Mucosa of descending colon (tissue), 3 donors: ENCODE results near the gene KRTAP12-1. TPM values are rescaled to one million over a fixed set of nuclear protein-coding genes. Genes with fewer than 3 reads are reported as not detected.

Source experiments
- ATAC-seq: fragments of 200-7000 bp; cut with Tn5 transposase; one replicate; pipeline ENCODE4 v1.9.1; 2020; ENCODE audit warnings: mild to moderate bottlenecking, moderate library complexity
- DNase-seq, 3 donors: peaks; one replicate each; pipeline ENCODE4 v3.0.0-alpha.2; 2020
- H3K36me3 ChIP-seq: fragments of 200-600 bp; one replicate; pipeline ENCODE4 v1.8.0; 2021; ENCODE audit warnings: low read depth, mild to moderate bottlenecking
- H3K4me1 ChIP-seq: fragments of 200-600 bp; one replicate; pipeline ENCODE4 v1.8.0; 2021; ENCODE audit warnings: low read depth, mild to moderate bottlenecking
- H3K4me3 ChIP-seq: fragments of 200-600 bp; one replicate; pipeline ENCODE4 v1.8.0; 2021; ENCODE audit warnings: mild to moderate bottlenecking
- H3K9me3 ChIP-seq: fragments of 200-600 bp; one replicate; pipeline ENCODE4 v1.8.0; 2021; ENCODE audit warnings: mild to moderate bottlenecking
- intact Hi-C, 2 donors: fragments of 100-400 bp; cut with DNase I in 1 of 2; cut with micrococcal nuclease in 1 of 2; formaldehyde crosslinking; loops; one replicate each; pipeline versions ENCODE4 v1.11.0 to v1.11.1; 2022; cut with DNase I, micrococcal nuclease
- total RNA-seq, 3 donors: library from RNA; stranded (reverse); fragmentation: NEBNext Ultra II Directional in 2 of 3; extraction: Animal tissue kit (Norgen Biotek cat#: 25700) in 2 of 3; gene quantifications; one replicate each; pipeline versions ENCODE4 v1.2.1 to v1.2.4, GENCODE V29; 2021 to 2023
- TF ChIP-seq, protein P1 (sequence below): fragments of 200-600 bp; IDR thresholded peaks from one replicate; pipeline ENCODE4 v1.8.0; 2022; ENCODE audit warnings: antibody characterized with exemption, mild to moderate bottlenecking
- donor health status: DM: no; HTN: no; CAD: no; lungs with moderate emphysema.
- donor health status: DM: no; HTN: no; CAD: no.
- donor health status: DM: no; HTN: yes; CAD: no.

The KRTAP12-1 gene
- total RNA-seq, 3 donors from 2014 or later: not detected

DNA sequence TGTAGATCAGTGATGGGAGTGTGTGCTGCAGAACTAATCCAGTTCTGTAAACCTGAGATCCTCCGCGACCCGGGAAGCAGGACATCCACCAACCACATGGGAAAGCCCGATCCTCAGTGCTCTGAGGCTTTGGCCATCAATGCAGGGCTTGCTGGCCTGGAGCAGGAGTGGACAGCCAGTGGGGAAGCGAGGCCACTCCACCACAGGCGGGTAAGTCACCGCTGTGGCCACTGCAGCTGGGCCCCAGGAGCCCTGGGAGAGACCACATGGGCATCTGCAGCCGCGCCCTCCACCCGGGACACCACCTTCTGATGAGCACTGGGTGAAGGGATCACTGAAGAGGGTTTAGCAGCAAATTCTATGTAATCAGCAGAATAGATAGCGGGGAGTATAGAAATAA, 811 bp downstream of the KRTAP12-1 start:
- intact Hi-C loops: no loop called here
- no peak for DNase-seq
- Histone ChIP-seq H3K4me3 (no peak overlapping the region), H3K9me3 (no peaks in the 10 kb centered on the region), H3K4me1 (no peaks in the 10 kb centered on the region), H3K36me3 (no peaks in the 10 kb centered on the region)
- no peak for ATAC-seq
- TF ChIP-seq, protein P1, sequence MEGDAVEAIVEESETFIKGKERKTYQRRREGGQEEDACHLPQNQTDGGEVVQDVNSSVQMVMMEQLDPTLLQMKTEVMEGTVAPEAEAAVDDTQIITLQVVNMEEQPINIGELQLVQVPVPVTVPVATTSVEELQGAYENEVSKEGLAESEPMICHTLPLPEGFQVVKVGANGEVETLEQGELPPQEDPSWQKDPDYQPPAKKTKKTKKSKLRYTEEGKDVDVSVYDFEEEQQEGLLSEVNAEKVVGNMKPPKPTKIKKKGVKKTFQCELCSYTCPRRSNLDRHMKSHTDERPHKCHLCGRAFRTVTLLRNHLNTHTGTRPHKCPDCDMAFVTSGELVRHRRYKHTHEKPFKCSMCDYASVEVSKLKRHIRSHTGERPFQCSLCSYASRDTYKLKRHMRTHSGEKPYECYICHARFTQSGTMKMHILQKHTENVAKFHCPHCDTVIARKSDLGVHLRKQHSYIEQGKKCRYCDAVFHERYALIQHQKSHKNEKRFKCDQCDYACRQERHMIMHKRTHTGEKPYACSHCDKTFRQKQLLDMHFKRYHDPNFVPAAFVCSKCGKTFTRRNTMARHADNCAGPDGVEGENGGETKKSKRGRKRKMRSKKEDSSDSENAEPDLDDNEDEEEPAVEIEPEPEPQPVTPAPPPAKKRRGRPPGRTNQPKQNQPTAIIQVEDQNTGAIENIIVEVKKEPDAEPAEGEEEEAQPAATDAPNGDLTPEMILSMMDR: no peak

DNA sequence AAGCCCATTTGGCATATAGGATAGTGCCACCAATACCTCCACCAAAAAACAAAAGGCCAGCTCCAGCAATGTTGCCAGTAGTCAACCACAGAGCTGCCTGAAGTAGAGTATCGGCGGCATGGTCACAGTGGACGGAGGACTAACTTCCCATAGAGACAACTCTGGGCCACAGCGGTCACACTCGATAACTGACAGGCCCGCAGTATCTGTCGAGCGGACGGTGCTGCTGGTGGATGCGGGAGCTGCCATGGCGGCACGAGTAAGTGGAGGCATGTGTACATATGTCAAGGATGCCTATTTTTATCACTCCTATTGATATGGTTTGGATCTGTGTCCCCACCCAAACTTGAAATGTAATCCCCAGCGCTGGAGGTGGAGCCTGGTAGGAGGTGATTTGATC, 4.1 kb downstream of the KRTAP12-1 start:
- intact Hi-C loops: no loop called here
- no peak overlapping the region for H3K4me3 ChIP-seq
- no peaks in the 10 kb centered on the region for H3K4me1 ChIP-seq
- no peaks in the 10 kb centered on the region for H3K9me3 ChIP-seq
- DNase-seq (no peak), ATAC-seq (no peak)
- no peaks in the 10 kb centered on the region for H3K36me3 ChIP-seq
- TF ChIP-seq, protein P1: no peak

DNA sequence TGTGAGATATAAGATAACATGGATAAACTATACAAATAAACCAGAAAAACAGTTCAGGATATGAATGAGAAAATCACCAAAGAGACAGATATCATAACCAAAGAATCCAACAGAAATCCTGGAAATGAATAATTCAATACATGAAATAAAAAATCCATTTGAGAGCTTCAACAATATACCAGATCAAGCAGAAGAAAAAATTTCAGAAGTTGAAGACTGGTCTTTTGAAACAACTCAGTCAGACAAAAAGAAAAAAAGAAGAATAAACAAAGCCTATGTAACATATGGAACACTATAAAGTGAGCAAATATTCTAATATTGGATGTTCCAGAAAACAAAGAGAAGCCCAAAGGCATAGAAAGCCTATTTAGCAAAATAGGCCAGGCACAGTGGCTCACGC, 10.1 kb downstream of the KRTAP12-1 start:
- peaks cover 7% of the 10 kb centered on the region for H3K9me3 ChIP-seq
- intact Hi-C loops: no loop called here
- no peak overlapping the region for H3K4me3 ChIP-seq
- H3K36me3 ChIP-seq: no peaks in the 10 kb centered on the region
- no peaks in the 10 kb centered on the region for H3K4me1 ChIP-seq
- TF ChIP-seq, protein P1: no peak
- ATAC-seq (no peak), DNase-seq (no peak)

DNA sequence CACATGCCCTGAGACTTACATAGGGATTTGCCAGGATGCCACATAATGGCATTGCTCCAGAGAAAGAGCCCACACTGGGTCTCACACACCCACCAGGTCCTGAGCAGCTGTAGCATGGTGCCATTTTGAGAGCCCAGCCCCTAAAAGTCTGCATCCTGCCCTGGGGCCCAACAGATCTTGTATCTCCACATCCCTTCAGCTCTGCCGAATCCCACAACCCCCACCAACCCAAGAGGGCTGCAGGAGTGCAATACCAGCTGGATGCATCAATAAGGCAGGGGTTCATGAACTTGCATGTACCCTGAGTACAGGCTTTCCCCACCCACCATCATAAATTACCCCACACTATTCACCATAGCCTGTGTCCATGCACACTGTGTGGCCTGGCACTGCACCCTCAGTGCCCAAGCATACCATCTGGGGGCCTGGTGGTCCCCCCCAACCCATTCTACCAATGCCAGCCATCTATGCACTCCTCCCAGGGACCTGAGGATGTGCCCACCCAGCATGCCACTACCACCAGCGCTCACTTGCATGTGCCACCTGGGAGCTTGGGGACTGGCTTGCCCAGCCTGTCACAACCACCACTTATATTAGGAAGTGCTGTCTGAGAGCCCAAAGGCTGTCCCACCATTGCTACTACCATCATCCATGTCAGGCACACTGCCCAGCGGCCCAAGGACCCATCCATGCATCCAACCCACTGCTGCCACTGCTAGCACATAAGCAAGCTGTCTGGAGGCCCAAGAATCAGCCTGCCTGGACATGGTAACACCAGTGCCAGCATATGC, 11.1 kb downstream of the KRTAP12-1 start:
- DNase-seq: no peak
- Histone ChIP-seq H3K36me3 (no peaks in the 10 kb centered on the region), H3K4me1 (no peaks in the 10 kb centered on the region), H3K9me3 (peaks cover 7% of the 10 kb centered on the region), H3K4me3 (no peak overlapping the region)
- ATAC-seq: no peak
- TF ChIP-seq, protein P1: no peak
- intact Hi-C loops: no loop called here

DNA sequence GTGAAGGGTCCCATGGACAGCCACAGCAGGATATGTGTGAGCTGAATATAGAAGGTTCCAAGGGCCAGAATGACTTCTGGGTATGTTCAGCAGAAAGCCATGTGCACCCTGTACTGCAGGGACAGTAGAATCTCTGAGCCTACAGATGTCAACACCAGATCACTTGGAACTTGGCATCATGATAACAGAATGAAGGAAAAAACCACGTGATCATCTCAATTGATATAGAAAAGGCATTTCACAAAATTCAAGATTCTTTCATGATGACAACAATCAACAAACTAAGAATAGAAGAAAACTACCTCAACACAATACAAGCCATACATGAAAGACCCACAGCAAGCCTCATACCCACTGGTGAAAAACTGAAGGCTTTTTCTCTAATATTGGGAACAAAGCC, 14.4 kb downstream of the KRTAP12-1 start:
- no peak overlapping the region for H3K4me3 ChIP-seq
- no peaks in the 10 kb centered on the region for H3K4me1 ChIP-seq
- H3K9me3 ChIP-seq: peaks cover 7% of the 10 kb centered on the region
- intact Hi-C loops: no loop called here
- H3K36me3 ChIP-seq: no peaks in the 10 kb centered on the region
- TF ChIP-seq, protein P1: no peak
- DNase-seq: no peak
- ATAC-seq: no peak
